Endothelial cell of umbilical vein (primary cell): ENCODE results near the gene HOXC13. TPM values are rescaled to one million over a fixed set of nuclear protein-coding genes. Genes with fewer than 3 reads are reported as not detected.

ENCODE experiments used
- BruUV-seq: library from RNA; stranded (reverse); fragments of 400-500 nt; replicated peaks from 2 replicates; lab custom pipeline; 2021; lab: Mats Ljungman, UMichigan
- CTCF ChIA-PET: fragments of 300-600, 350-600 bp; sonication (Branson Sonifier 250); formaldehyde crosslinking; loops from one replicate; lab custom pipeline; 2021; ENCODE audit warnings: antibody characterized with exemption, inconsistent platforms; lab: Charles Lee
- POLR2A ChIA-PET: fragments of 300-600, 350-600 bp; sonication (Branson Sonifier 250); formaldehyde crosslinking; loops from one replicate; lab custom pipeline; 2021; ENCODE audit warnings: antibody characterized with exemption, inconsistent platforms; lab: Charles Lee
- DNase-seq: peaks from one replicate; pipeline ENCODE4 v3.0.0-alpha.2; 2011; ENCODE audit warnings: low read depth, low spot score
- FAIRE-seq: peaks from 2 replicates; lab custom pipeline; 2011; peaks lifted over from hg19 to GRCh38; lab: Jason Lieb, UNC
- H2AFZ ChIP-seq: 2 replicates; pipeline ENCODE4 v1.6.0; 2012; ENCODE audit warnings: low read depth, low read length, control low read depth, inconsistent platforms
- H3K27ac ChIP-seq: 2 replicates; pipeline ENCODE4 v1.5.1; 2011; ENCODE audit warnings: low read depth, mild to moderate bottlenecking, control low read depth, low read length, moderate library complexity; ENCODE audit not compliant: insufficient read depth
- H3K27me3 ChIP-seq, 2 experiments: 2 replicates each; pipeline versions ENCODE4 v1.6.0 to v1.6.1; 2011; ENCODE audit warnings: low read length in 2 of 2, mixed read lengths in 1 of 2; ENCODE audit not compliant: control insufficient read depth in 2 of 2, insufficient read depth in 2 of 2
- H3K36me3 ChIP-seq, 2 experiments: 2 replicates in 1 of 2; 3 replicates in 1 of 2; pipeline ENCODE4 v1.5.1; 2011; ENCODE audit warnings: low read length in 2 of 2, mild to moderate bottlenecking in 1 of 2, moderate library complexity in 1 of 2; ENCODE audit not compliant: control insufficient read depth in 2 of 2, insufficient read depth in 2 of 2; ENCODE audit errors: extremely low read depth in 1 of 2
- H3K4me1 ChIP-seq: 3 replicates; pipeline ENCODE4 v1.5.1; 2011; ENCODE audit warnings: mild to moderate bottlenecking, low read length; ENCODE audit not compliant: control insufficient read depth, insufficient read depth; ENCODE audit errors: extremely low read depth
- H3K4me2 ChIP-seq: 2 replicates; pipeline ENCODE4 v1.6.1; 2011; ENCODE audit warnings: low read length, control low read depth, mixed read lengths; ENCODE audit not compliant: insufficient read depth
- H3K4me3 ChIP-seq, 3 experiments: fragments of 200-600 bp in 1 of 3; sonication (generic), shearing (Covaris generic) in 1 of 3; replicated peaks in 1 of 3; 2 replicates each; pipeline ENCODE4 v1.5.1; 2011 to 2016; ENCODE audit warnings: control low read depth in 3 of 3, low read length in 3 of 3, mild to moderate bottlenecking in 2 of 3, inconsistent platforms in 1 of 3, low read depth in 1 of 3, moderate library complexity in 1 of 3; ENCODE audit not compliant: insufficient read depth in 1 of 3
- H3K79me2 ChIP-seq: 2 replicates; pipeline ENCODE4 v1.6.0; 2012; ENCODE audit warnings: low read length, inconsistent platforms; ENCODE audit not compliant: control insufficient read depth, insufficient read depth
- H3K9ac ChIP-seq: replicated peaks from 2 replicates; pipeline ENCODE3; 2011; ENCODE audit warnings: low read length, control low read depth; ENCODE audit not compliant: insufficient read depth; ENCODE audit errors: extremely low read depth
- H3K9me1 ChIP-seq: replicated peaks from 3 replicates; pipeline ENCODE4 v1.6.0; 2011; ENCODE audit warnings: mild to moderate bottlenecking, low read length; ENCODE audit not compliant: control insufficient read depth, insufficient read depth; ENCODE audit errors: extremely low read depth
- H3K9me3 ChIP-seq: replicated peaks from 2 replicates; pipeline ENCODE4 v1.5.1; 2012; ENCODE audit warnings: low read length, inconsistent platforms; ENCODE audit not compliant: control insufficient read depth, insufficient read depth
- H4K20me1 ChIP-seq: replicated peaks from 2 replicates; pipeline ENCODE3; 2011; ENCODE audit warnings: mild to moderate bottlenecking, low read length; ENCODE audit not compliant: control insufficient read depth, insufficient read depth; ENCODE audit errors: extremely low read depth
- EZH2 ChIP-seq: IDR thresholded peaks from 2 replicates; pipeline ENCODE4 v1.6.1; 2012; ENCODE audit warnings: borderline replicate concordance, low read depth, mild to moderate bottlenecking, moderate library complexity, low read length, inconsistent platforms; ENCODE audit not compliant: severe bottlenecking
- FOS ChIP-seq: IDR thresholded peaks from 2 replicates; pipeline ENCODE4 v1.6.1; 2011; ENCODE audit warnings: mild to moderate bottlenecking, low read length, moderate library complexity, borderline replicate concordance; ENCODE audit not compliant: insufficient read depth
- GATA2 ChIP-seq: IDR thresholded peaks from 2 replicates; pipeline ENCODE4 v1.7.0; 2011; ENCODE audit warnings: low read depth, mild to moderate bottlenecking, moderate library complexity, mixed read lengths, low read length; ENCODE audit not compliant: insufficient read length, insufficient read depth
- JUN ChIP-seq: IDR thresholded peaks from 2 replicates; pipeline ENCODE4 v1.6.1; 2011; ENCODE audit warnings: borderline replicate concordance, low read depth; ENCODE audit not compliant: insufficient read length, insufficient read depth
- MYC ChIP-seq: IDR thresholded peaks from one replicate; pipeline ENCODE4 v1.6.1; 2011; ENCODE audit warnings: mild to moderate bottlenecking, low read depth, low read length
- POLR2A ChIP-seq: IDR thresholded peaks from 2 replicates; pipeline ENCODE4 v1.6.1; 2012; ENCODE audit warnings: low read depth, mild to moderate bottlenecking, control low read depth, low read length
- POLR2AphosphoS5 ChIP-seq: IDR thresholded peaks from 2 replicates; pipeline ENCODE4 v1.6.1; 2012; ENCODE audit warnings: low read depth, mild to moderate bottlenecking, control low read depth, low read length, moderate library complexity; ENCODE audit not compliant: insufficient read depth
- dilution Hi-C: fragments of 300-500 bp; cut with MboI; formaldehyde crosslinking; loops from one replicate; pipeline ENCODE4 v1.15.0; 2019; ENCODE audit warnings: low sequenced_read_pairs; ENCODE audit not compliant: extremely low pct_ligation_motif_present
- intact Hi-C: fragments of 100-400 bp; cut with micrococcal nuclease; formaldehyde crosslinking; loops from one replicate; pipeline ENCODE4 v1.10.0; 2022
- polyA plus RNA-seq, 4 experiments: library from polyadenylated mRNA; depleted of rRNA in 3 of 4; stranded (reverse) in 3 of 4; unstranded in 1 of 4; fragments of >200 nt; gene quantifications; 2 replicates each; pipeline versions ENCODE4 v1.2.1 to v1.2.3, GENCODE V29; 2011 to 2012; ENCODE audit warnings: missing spikeins in 1 of 4
- total RNA-seq: library from RNA; stranded (reverse); gene quantifications from 2 replicates; pipeline ENCODE4 v1.2.3, GENCODE V29; 2021
- TF ChIP-seq, protein P1 (sequence below), 2 donors: IDR thresholded peaks; 1 replicate in 1 of 2; 2 replicates in 1 of 2; pipeline ENCODE4 v1.5.1; 2011; ENCODE audit warnings: low read length in 2 of 2, mild to moderate bottlenecking in 2 of 2, moderate library complexity in 2 of 2, control low read depth in 1 of 2, inconsistent platforms in 1 of 2, low read depth in 1 of 2; ENCODE audit not compliant: insufficient read depth in 1 of 2; ENCODE audit errors: extremely low read depth in 1 of 2
- TF ChIP-seq, protein P2 (sequence below): IDR thresholded peaks from 2 replicates; pipeline ENCODE4 v1.6.1; 2011; ENCODE audit not compliant: insufficient read depth, insufficient read length

The HOXC13 gene
- total and polyA plus RNA-seq, 2 donors (not counting 3 experiments of a cell fraction or from before 2014, with no cell fraction given): not detected

- H3K4me3 ChIP-seq: no peak overlapping the region
- no peaks in the 10 kb centered on the region for H3K9me1 ChIP-seq
- no peak overlapping the region for H2AFZ ChIP-seq
- H3K27ac ChIP-seq: no peak overlapping the region
- TF ChIP-seq, protein P1, sequence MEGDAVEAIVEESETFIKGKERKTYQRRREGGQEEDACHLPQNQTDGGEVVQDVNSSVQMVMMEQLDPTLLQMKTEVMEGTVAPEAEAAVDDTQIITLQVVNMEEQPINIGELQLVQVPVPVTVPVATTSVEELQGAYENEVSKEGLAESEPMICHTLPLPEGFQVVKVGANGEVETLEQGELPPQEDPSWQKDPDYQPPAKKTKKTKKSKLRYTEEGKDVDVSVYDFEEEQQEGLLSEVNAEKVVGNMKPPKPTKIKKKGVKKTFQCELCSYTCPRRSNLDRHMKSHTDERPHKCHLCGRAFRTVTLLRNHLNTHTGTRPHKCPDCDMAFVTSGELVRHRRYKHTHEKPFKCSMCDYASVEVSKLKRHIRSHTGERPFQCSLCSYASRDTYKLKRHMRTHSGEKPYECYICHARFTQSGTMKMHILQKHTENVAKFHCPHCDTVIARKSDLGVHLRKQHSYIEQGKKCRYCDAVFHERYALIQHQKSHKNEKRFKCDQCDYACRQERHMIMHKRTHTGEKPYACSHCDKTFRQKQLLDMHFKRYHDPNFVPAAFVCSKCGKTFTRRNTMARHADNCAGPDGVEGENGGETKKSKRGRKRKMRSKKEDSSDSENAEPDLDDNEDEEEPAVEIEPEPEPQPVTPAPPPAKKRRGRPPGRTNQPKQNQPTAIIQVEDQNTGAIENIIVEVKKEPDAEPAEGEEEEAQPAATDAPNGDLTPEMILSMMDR (IDR thresholded peaks at IDR 0.05; ENCODE audit: extremely low read depth in 1 of 2, insufficient read depth in 1 of 2, low read depth in 1 of 2, low read length in 2 of 2): no peak
- TF ChIP-seq JUN (no peak), GATA2 (no peak), MYC (no peak), POLR2AphosphoS5 (no peak), POLR2A (no peak), EZH2 (no peak), FOS (no peak)
- TF ChIP-seq, protein P2, sequence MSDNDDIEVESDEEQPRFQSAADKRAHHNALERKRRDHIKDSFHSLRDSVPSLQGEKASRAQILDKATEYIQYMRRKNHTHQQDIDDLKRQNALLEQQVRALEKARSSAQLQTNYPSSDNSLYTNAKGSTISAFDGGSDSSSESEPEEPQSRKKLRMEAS: no peak
- DNase-seq (no peak), FAIRE-seq (no peak)
- no TSS peak for BruUV-seq
- no peak overlapping the region for H3K4me2 ChIP-seq
- no peaks in the 10 kb centered on the region for H3K36me3 ChIP-seq
- H3K79me2 ChIP-seq: no peaks in the 10 kb centered on the region
- peaks cover 91 to 97% of the 10 kb centered on the region in 2 experiments for H3K27me3 ChIP-seq
- dilution Hi-C loops: no loop called here
- H3K4me1 ChIP-seq: no peaks in the 10 kb centered on the region
- ChIA-PET POLR2A (no interaction called here), CTCF (interaction anchor here (2.7 kb wide), 1 partner anchor 10 kb away, joined by 9 read pairs; no protein-coding TSS in a partner anchor)
- no peak overlapping the region for H3K9ac ChIP-seq
- intact Hi-C loops: no loop called here
- no peaks in the 10 kb centered on the region for H4K20me1 ChIP-seq
- H3K9me3 ChIP-seq: no peaks in the 10 kb centered on the region
Measured at GRCh38 chr12:53950437-53950773, 11.8 kb downstream of the HOXC13 start.
